Osteocyte (in vitro differentiated cells): Measurements from ENCODE around the gene LDLR. TPM values are rescaled to one million over a fixed set of nuclear protein-coding genes. Genes with fewer than 3 reads are reported as not detected.

ENCODE experiments used
- DNase-seq: peaks from one replicate; pipeline ENCODE4 v3.0.0; 2021; ENCODE audit warnings: mixed read lengths; ENCODE audit not compliant: unreplicated experiment; ENCODE audit errors: extremely low spot score
- H3K27ac Mint-ChIP-seq: one replicate; pipeline ENCODE4 v1.8.0; 2021; ENCODE audit warnings: mild to moderate bottlenecking, mixed read lengths; ENCODE audit not compliant: unreplicated experiment
- H3K27me3 Mint-ChIP-seq: one replicate; pipeline ENCODE4 v1.8.0; 2021; ENCODE audit warnings: mixed read lengths; ENCODE audit not compliant: unreplicated experiment
- H3K36me3 Mint-ChIP-seq: one replicate; pipeline ENCODE4 v1.8.0; 2021; ENCODE audit warnings: mixed read lengths; ENCODE audit not compliant: unreplicated experiment
- H3K4me1 Mint-ChIP-seq: one replicate; pipeline ENCODE4 v1.8.0; 2021; ENCODE audit warnings: mixed read lengths; ENCODE audit not compliant: unreplicated experiment
- H3K4me3 Mint-ChIP-seq: one replicate; pipeline ENCODE4 v1.8.0; 2021; ENCODE audit warnings: mild to moderate bottlenecking, moderate library complexity, mixed read lengths; ENCODE audit not compliant: unreplicated experiment
- H3K9me3 Mint-ChIP-seq: one replicate; pipeline ENCODE4 v1.8.0; 2021; ENCODE audit warnings: mixed read lengths; ENCODE audit not compliant: unreplicated experiment
- CTCF ChIP-seq: fragments of 200-600 bp; sonication (generic); IDR thresholded peaks from 2 replicates; pipeline ENCODE4 v1.5.0; 2021; ENCODE audit warnings: antibody characterized with exemption, mild to moderate bottlenecking, moderate library complexity
- long read RNA-seq: library from polyadenylated mRNA; unstranded; transcript quantifications from one replicate; pipeline ENCODE4 v2.0.0, GENCODE V29; 2021
- total RNA-seq: library from RNA; stranded (reverse); gene quantifications from 2 replicates; pipeline ENCODE4 v1.2.1, GENCODE V29; 2021

LDLR gene
- total RNA-seq, result 75.4 and 96.9 TPM in 2 replicates
- long read RNA-seq, transcript LDLR-208 (18 exons, 3,617 nt), result major isoform, 33 of 64 reads
- long read RNA-seq, partial matches to known transcripts, result 20 of 64 reads
- long read RNA-seq, other reads (novel, unspliced or antisense), result 10 of 64 reads

- peak; percentile 89 for DNase-seq
- Mint-ChIP-seq H3K27ac (peak within 1 kb of the TSS; percentile 96), H3K27me3 (no peaks in the 10 kb centered on the region), H3K9me3 (no peaks in the 10 kb centered on the region), H3K4me1 (peaks cover 63% of the 10 kb centered on the region), H3K4me3 (peak within 1 kb of the TSS; percentile 88), H3K36me3 (no peaks in the 10 kb centered on the region)
- no peak for TF ChIP-seq CTCF
These were observed at the start of gene LDLR for GRCh38 chr19:11089254-11090013. TSS of gene LDLR (plus strand) at chr19:11089463. CDS start at chr19:11089549, 86 bp downstream.

DNA sequence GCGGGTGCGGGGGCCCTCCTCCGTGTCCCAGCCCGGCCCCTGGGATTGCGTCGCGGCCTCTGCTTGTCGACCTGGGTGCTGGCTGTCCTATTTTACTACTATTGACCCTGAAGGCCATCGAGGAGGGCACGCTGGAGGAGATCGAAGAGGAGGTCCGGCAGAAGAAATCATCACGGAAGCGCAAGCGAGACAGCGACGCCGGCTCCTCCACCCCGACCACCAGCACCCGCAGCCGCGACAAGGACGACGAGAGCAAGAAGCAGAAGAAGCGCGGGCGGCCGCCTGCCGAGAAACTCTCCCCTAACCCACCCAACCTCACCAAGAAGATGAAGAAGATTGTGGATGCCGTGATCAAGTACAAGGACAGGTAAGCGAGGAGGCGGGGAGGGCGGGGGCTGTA is 48.1 kb upstream of the LDLR start:
- H3K9me3 Mint-ChIP-seq, result no peaks in the 10 kb centered on the region
- H3K27ac Mint-ChIP-seq, result peak overlapping the region; percentile 7
- DNase-seq, result no peak
- TF ChIP-seq CTCF, result no peak
- H3K27me3 Mint-ChIP-seq, result no peaks in the 10 kb centered on the region
- H3K4me1 Mint-ChIP-seq, result peaks cover 2% of the 10 kb centered on the region
- peaks cover 58% of the 10 kb centered on the region for H3K36me3 Mint-ChIP-seq
- H3K4me3 Mint-ChIP-seq, result no peak overlapping the region

DNA sequence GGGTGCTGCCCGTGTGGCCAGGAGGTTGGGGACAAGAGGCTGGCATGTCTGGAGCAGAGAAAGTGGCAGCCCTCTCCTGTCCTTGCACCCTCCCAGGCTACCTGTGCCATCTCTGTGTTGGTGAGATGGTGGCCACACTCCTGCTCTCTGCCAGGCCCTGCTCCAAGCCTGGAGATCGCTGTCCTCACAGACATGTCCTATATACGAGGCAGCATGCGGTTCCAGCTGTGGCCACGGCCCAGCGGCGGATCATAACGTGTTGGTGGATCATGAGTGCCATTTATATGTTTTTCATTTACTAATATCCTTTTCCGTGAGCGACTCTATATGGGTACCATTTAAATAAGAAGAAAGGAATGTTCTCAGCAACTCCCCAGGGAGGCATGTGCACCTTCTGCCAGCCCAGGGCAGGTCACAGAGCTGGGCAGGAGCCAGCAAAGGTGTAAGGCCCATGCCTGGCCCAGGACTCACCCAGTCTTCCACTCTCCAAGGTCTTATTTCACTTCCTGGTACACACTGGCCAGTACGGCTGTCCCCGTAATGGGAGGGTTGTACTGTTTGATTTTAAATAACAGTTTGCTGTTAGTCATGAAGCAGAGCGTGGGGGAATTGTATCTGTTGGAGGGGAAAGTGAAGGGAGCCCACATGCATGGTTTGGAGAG is 47.2 kb upstream of the LDLR start:
- no peak for DNase-seq
- H3K27me3 Mint-ChIP-seq, result no peaks in the 10 kb centered on the region
- no peak for TF ChIP-seq CTCF
- no peak overlapping the region for H3K27ac Mint-ChIP-seq
- peaks cover 57% of the 10 kb centered on the region for H3K36me3 Mint-ChIP-seq
- no peak overlapping the region for H3K4me3 Mint-ChIP-seq
- no peaks in the 10 kb centered on the region for H3K4me1 Mint-ChIP-seq
- no peaks in the 10 kb centered on the region for H3K9me3 Mint-ChIP-seq

- Mint-ChIP-seq H3K27ac (no peak overlapping the region), H3K4me3 (no peak overlapping the region), H3K9me3 (no peaks in the 10 kb centered on the region), H3K27me3 (no peaks in the 10 kb centered on the region), H3K36me3 (peaks cover 52% of the 10 kb centered on the region), H3K4me1 (no peaks in the 10 kb centered on the region)
- no peak for DNase-seq
- TF ChIP-seq CTCF, result no peak
These were observed 44.8 kb upstream of the LDLR start for GRCh38 chr19:11044431-11044830.

DNA sequence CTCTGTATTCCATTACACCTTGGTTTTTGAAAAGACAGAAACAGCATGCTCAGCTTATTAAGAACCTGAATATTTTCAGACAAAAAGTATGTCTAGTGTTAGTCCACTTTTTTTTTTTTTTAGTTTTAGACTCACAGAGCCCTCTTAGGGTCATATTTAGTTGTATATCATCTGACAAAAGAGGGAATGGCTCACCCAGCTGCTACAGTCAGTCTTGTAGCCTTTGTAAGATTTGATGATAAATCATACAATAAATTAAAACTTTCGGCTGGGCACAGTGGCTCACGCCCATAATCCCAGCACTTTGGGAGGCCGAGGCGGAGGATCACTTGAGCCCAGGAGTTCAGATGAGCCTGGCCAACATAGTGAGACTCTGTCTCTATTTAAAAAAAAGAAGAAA is 43.7 kb upstream of the LDLR start:
- no peak for TF ChIP-seq CTCF
- Mint-ChIP-seq H3K4me3 (no peak overlapping the region), H3K4me1 (peaks cover 2% of the 10 kb centered on the region), H3K36me3 (peaks cover 52% of the 10 kb centered on the region), H3K9me3 (no peaks in the 10 kb centered on the region), H3K27ac (no peak overlapping the region), H3K27me3 (no peaks in the 10 kb centered on the region)
- DNase-seq, result no peak
